ELF-1 (cell line): ENCODE data around the gene YPEL5.

Source experiments
- DNase-seq: peaks from one replicate; pipeline ENCODE4 v3.0.0-alpha.2; 2016; ENCODE audit warnings: low read depth, low spot score

Gene YPEL5

GRCh38 chr2:30165050-30165520 is 18.3 kb downstream of the YPEL5 start:
- DNase-seq, result peak; percentile 89

GRCh38 chr2:30165617-30166016 is 18.8 kb downstream of the YPEL5 start:
- no peak for DNase-seq

- no peak for DNase-seq
Measured at GRCh38 chr2:30172627-30173026, 25.8 kb downstream of the YPEL5 start.

- no peak for DNase-seq
Measured at GRCh38 chr2:30177440-30177839, 30.6 kb downstream of the YPEL5 start.

GRCh38 chr2:30177956-30178355 is 31.1 kb downstream of the YPEL5 start:
- DNase-seq, result no peak

GRCh38 chr2:30178618-30179434 is 32.0 kb downstream of the YPEL5 start:
- DNase-seq, result no peak

- no peak for DNase-seq
Measured at GRCh38 chr2:30179536-30179935, 32.7 kb downstream of the YPEL5 start.

GRCh38 chr2:30180226-30180625 is 33.4 kb downstream of the YPEL5 start:
- no peak for DNase-seq

- no peak for DNase-seq
Measured at GRCh38 chr2:30181176-30181575, 34.4 kb downstream of the YPEL5 start.

- DNase-seq, result no peak
Measured at GRCh38 chr2:30184035-30184434, 37.2 kb downstream of the YPEL5 start.

GRCh38 chr2:30185178-30185577 is 38.4 kb downstream of the YPEL5 start:
- no peak for DNase-seq

- no peak for DNase-seq
Measured at GRCh38 chr2:30188292-30188691, 41.5 kb downstream of the YPEL5 start.

GRCh38 chr2:30190637-30191036 is 43.8 kb downstream of the YPEL5 start:
- peak; percentile 11 for DNase-seq

GRCh38 chr2:30191107-30191506 is 44.3 kb downstream of the YPEL5 start:
- DNase-seq, result no peak

GRCh38 chr2:30191819-30192271 is 45.0 kb downstream of the YPEL5 start:
- DNase-seq, result peak; percentile 51

- no peak for DNase-seq
Measured at GRCh38 chr2:30192314-30192713, 45.5 kb downstream of the YPEL5 start.

GRCh38 chr2:30193104-30193681 is 46.4 kb downstream of the YPEL5 start:
- no peak for DNase-seq

GRCh38 chr2:30194421-30194820 is 47.6 kb downstream of the YPEL5 start:
- DNase-seq, result no peak

GRCh38 chr2:30195016-30195415 is 48.2 kb downstream of the YPEL5 start:
- DNase-seq, result no peak

GRCh38 chr2:30197570-30198192 is 50.9 kb downstream of the YPEL5 start:
- DNase-seq, result no peak

GRCh38 chr2:30201990-30202389 is 55.2 kb downstream of the YPEL5 start:
- DNase-seq, result no peak

- DNase-seq, result no peak
Measured at GRCh38 chr2:30203156-30203555, 56.3 kb downstream of the YPEL5 start.

GRCh38 chr2:30204281-30204680 is 57.5 kb downstream of the YPEL5 start:
- no peak for DNase-seq
